Measurements from ENCODE around the gene ADAMTS1.

GRCh38 chr21:26888256-26888655 lies 43.0 kb upstream of the ADAMTS1 start:
- TF ChIP-seq CTCF (conservative IDR thresholded peaks at IDR 0.05; ENCODE audit: low read length) (no peak), EZH2phosphoT487 (IDR thresholded peaks at IDR 0.05; ENCODE audit: borderline replicate concordance) (no peak)
